HFF-Myc (cell line): ENCODE measurements around the gene HSPB2.
"Not testable (repeated sequence)": the region's sequence is repeated elsewhere in the genome, so short reads cannot be mapped to it uniquely, and the experiment has no call there.

ENCODE experiments used
- DNase-seq: peaks from one replicate; pipeline ENCODE4 v3.0.0-alpha.2; 2011; ENCODE audit warnings: low read depth; ENCODE audit errors: extremely low read depth
- H3K4me3 ChIP-seq: replicated peaks from 2 replicates; pipeline ENCODE4 v1.5.1; 2011; ENCODE audit warnings: low read depth, mild to moderate bottlenecking, control low read depth, low read length
- CTCF ChIP-seq: IDR thresholded peaks from 2 replicates; pipeline ENCODE4 v1.5.1; 2012; ENCODE audit warnings: mild to moderate bottlenecking, low read depth, low read length, control low read depth; ENCODE audit errors: missing control alignments

The HSPB2 gene

GRCh38 chr11:111878849-111879636 lies 33.5 kb upstream of the HSPB2 start, which contains the start of the genes CFAP68 and FDXACB1:
Gene CFAP68, plus strand, starts transcription at chr11:111879541. Its CDS starts 20 bp downstream, at chr11:111879561.
Gene FDXACB1, minus strand, starts transcription at chr11:111879165. Its CDS starts 33 bp downstream, at chr11:111879132.
- TF ChIP-seq CTCF, result peak; percentile 78
- peak; percentile 93 for DNase-seq
- H3K4me3 ChIP-seq, result peak within 1 kb of the TSS; percentile 74

- H3K4me3 ChIP-seq, result peak overlapping the region; percentile 74
- TF ChIP-seq CTCF, result no peak
- no peak for DNase-seq
Measured at GRCh38 chr11:111879637-111879960, 32.9 kb upstream of the HSPB2 start.

- no peak for DNase-seq
- TF ChIP-seq CTCF, result no peak
- no peak overlapping the region for H3K4me3 ChIP-seq
Measured at GRCh38 chr11:111882202-111882601, 30.3 kb upstream of the HSPB2 start.

GRCh38 chr11:111885053-111885452 lies 27.5 kb upstream of the HSPB2 start:
- DNase-seq, H3K4me3 ChIP-seq: not testable (repeated sequence)

GRCh38 chr11:111886032-111886431 lies 26.5 kb upstream of the HSPB2 start:
- DNase-seq, result no peak
- no peak overlapping the region for H3K4me3 ChIP-seq
- no peak for TF ChIP-seq CTCF

GRCh38 chr11:111886844-111887243 lies 25.7 kb upstream of the HSPB2 start:
- no peak for TF ChIP-seq CTCF
- no peak overlapping the region for H3K4me3 ChIP-seq
- DNase-seq, result no peak

GRCh38 chr11:111905411-111905810 lies 7.1 kb upstream of the HSPB2 start:
- no peak for TF ChIP-seq CTCF
- H3K4me3 ChIP-seq, result no peak overlapping the region
- no peak for DNase-seq
